ENCODE results near the gene HBE1. TPM values are rescaled to one million over a fixed set of nuclear protein-coding genes. Genes with fewer than 3 reads are reported as not detected.
"Not testable (repeated sequence)": the region's sequence is repeated elsewhere in the genome, so short reads cannot be mapped to it uniquely, and the experiment has no call there.

HBE1 gene
- polyA plus RNA-seq, 1 donor (not counting 4 experiments of a cell fraction or from before 2014, with no cell fraction given) = not detected

DNA sequence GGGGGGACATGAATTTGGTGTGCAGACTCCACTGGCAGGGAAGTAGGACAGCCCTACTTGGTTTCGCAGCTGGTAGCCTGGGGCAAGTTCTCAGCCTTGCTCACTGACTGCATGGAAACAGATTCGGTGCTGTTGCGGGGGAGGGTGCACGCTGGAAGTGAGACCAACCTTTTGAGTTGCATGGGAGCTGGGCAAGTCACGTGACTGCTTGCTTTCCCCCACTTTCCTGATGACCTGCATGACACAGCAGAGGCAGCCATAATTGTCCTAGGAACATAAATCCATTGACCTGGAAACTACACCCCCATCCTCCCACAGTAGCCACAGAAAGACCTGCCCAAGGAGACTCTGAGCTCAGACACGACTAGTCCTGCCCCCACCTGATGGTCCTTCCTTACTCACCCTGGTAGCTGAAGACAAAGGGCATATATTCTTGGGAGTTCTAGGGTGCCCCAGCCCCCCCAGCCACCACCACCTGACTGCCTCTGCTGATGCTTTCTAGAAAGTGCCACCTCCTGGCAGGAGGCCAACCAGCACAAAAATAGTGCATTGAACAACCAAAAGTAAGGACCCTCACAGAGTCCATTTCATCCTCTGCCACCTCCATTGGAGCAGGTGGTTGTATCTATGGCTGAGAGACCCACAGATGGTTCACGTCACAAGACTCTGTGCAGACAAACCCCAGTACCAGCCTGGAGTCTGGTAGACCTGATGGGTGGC is 11.0 kb downstream of the HBE1 start:
- H3K4me1 ChIP-seq (ENCODE audit: control insufficient read depth, extremely low read depth, insufficient read depth, low read length) = no peaks in the 10 kb centered on the region
- dilution Hi-C loops (cut with MboI; ENCODE audit: extremely low pct_ligation_motif_present, low sequenced_read_pairs) = no loop called here
- no peaks in the 10 kb centered on the region for H3K36me3 ChIP-seq (ENCODE audit: control insufficient read depth in 2 of 2, extremely low read depth in 1 of 2, insufficient read depth in 2 of 2, low read length in 2 of 2)
- H3K79me2 ChIP-seq (ENCODE audit: control insufficient read depth, insufficient read depth, low read length) = no peaks in the 10 kb centered on the region
- no peaks in the 10 kb centered on the region for H3K9me1 ChIP-seq (ENCODE audit: control insufficient read depth, extremely low read depth, insufficient read depth, low read length)
- DNase-seq (ENCODE audit: low read depth, low spot score) = no peak
- TF ChIP-seq EZH2 (IDR thresholded peaks at IDR 0.05; ENCODE audit: low read length) (no peak), CTCF (optimal IDR thresholded peaks at IDR 0.05 in 1 of 3, IDR thresholded peaks at IDR 0.05 in 1 of 3, conservative IDR thresholded peaks at IDR 0.05 in 1 of 3; ENCODE audit: extremely low read depth in 1 of 3, insufficient read depth in 2 of 3, low read length in 3 of 3) (no peak)
- no peaks in the 10 kb centered on the region for H3K27me3 ChIP-seq (ENCODE audit: control insufficient read depth, extremely low read depth, insufficient read depth, low read length)
- H3K4me3 ChIP-seq (ENCODE audit: control insufficient read depth in 2 of 3, extremely low read depth in 1 of 3, insufficient read depth in 2 of 3, low read depth in 1 of 3, low read length in 3 of 3) = no peak overlapping the region
- no peaks in the 10 kb centered on the region for H3K9me3 ChIP-seq (ENCODE audit: control insufficient read depth, low read depth, low read length)
- H4K20me1 ChIP-seq (ENCODE audit: control insufficient read depth, extremely low read depth, insufficient read depth, low read length) = no peaks in the 10 kb centered on the region
- no peak overlapping the region for H3K4me2 ChIP-seq (ENCODE audit: control insufficient read depth, extremely low read depth, insufficient read depth, low read depth, low read length)
- no peak overlapping the region for H3K9ac ChIP-seq (ENCODE audit: control insufficient read depth, extremely low read depth, insufficient read depth, low read length)
- no peak overlapping the region for H2AFZ ChIP-seq (ENCODE audit: control insufficient read depth, low read length)
- no peak for FAIRE-seq
- no peak overlapping the region for H3K27ac ChIP-seq (ENCODE audit: control insufficient read depth, insufficient read depth, low read length)

- no peaks in the 10 kb centered on the region for H3K79me2 ChIP-seq (ENCODE audit: control insufficient read depth, insufficient read depth, low read length)
- no peak overlapping the region for H3K4me2 ChIP-seq (ENCODE audit: control insufficient read depth, extremely low read depth, insufficient read depth, low read depth, low read length)
- no peak overlapping the region for H3K4me3 ChIP-seq (ENCODE audit: control insufficient read depth in 2 of 3, extremely low read depth in 1 of 3, insufficient read depth in 2 of 3, low read depth in 1 of 3, low read length in 3 of 3)
- no peak overlapping the region for H3K9ac ChIP-seq (ENCODE audit: control insufficient read depth, extremely low read depth, insufficient read depth, low read length)
- no peaks in the 10 kb centered on the region for H3K27me3 ChIP-seq (ENCODE audit: control insufficient read depth, extremely low read depth, insufficient read depth, low read length)
- FAIRE-seq (no peak), DNase-seq (ENCODE audit: low read depth, low spot score) (no peak)
- no peak overlapping the region for H2AFZ ChIP-seq (ENCODE audit: control insufficient read depth, low read length)
- no peaks in the 10 kb centered on the region for H3K9me1 ChIP-seq (ENCODE audit: control insufficient read depth, extremely low read depth, insufficient read depth, low read length)
- no peak overlapping the region for H3K27ac ChIP-seq (ENCODE audit: control insufficient read depth, insufficient read depth, low read length)
- H3K4me1 ChIP-seq (ENCODE audit: control insufficient read depth, extremely low read depth, insufficient read depth, low read length) = no peaks in the 10 kb centered on the region
- H3K36me3 ChIP-seq (ENCODE audit: control insufficient read depth in 2 of 2, extremely low read depth in 1 of 2, insufficient read depth in 2 of 2, low read length in 2 of 2) = no peaks in the 10 kb centered on the region
- H3K9me3 ChIP-seq (ENCODE audit: control insufficient read depth, low read depth, low read length) = no peaks in the 10 kb centered on the region
- H4K20me1 ChIP-seq (ENCODE audit: control insufficient read depth, extremely low read depth, insufficient read depth, low read length) = no peaks in the 10 kb centered on the region
- TF ChIP-seq EZH2 (IDR thresholded peaks at IDR 0.05; ENCODE audit: low read length) (no peak), CTCF (optimal IDR thresholded peaks at IDR 0.05 in 1 of 3, IDR thresholded peaks at IDR 0.05 in 1 of 3, conservative IDR thresholded peaks at IDR 0.05 in 1 of 3; ENCODE audit: extremely low read depth in 1 of 3, insufficient read depth in 2 of 3, low read length in 3 of 3) (no peak)
- dilution Hi-C loops (cut with MboI; ENCODE audit: extremely low pct_ligation_motif_present, low sequenced_read_pairs) = no loop called here
Measured at GRCh38 chr11:5257296-5257695, 12.4 kb downstream of the HBE1 start.

GRCh38 chr11:5254646-5255413 is 14.9 kb downstream of the HBE1 start, which contains the start of gene HBG2:
HBG2 (minus strand) TSS chr11:5254781; CDS start chr11:5254728, 53 bp downstream.
- H3K9ac ChIP-seq (ENCODE audit: control insufficient read depth, extremely low read depth, insufficient read depth, low read length); dilution Hi-C loops (cut with MboI; ENCODE audit: extremely low pct_ligation_motif_present, low sequenced_read_pairs); H2AFZ ChIP-seq (ENCODE audit: control insufficient read depth, low read length); DNase-seq (ENCODE audit: low read depth, low spot score); H3K4me2 ChIP-seq (ENCODE audit: control insufficient read depth, extremely low read depth, insufficient read depth, low read depth, low read length); H3K27me3 ChIP-seq (ENCODE audit: control insufficient read depth, extremely low read depth, insufficient read depth, low read length); H3K27ac ChIP-seq (ENCODE audit: control insufficient read depth, insufficient read depth, low read length); H3K4me3 ChIP-seq (ENCODE audit: control insufficient read depth in 2 of 3, extremely low read depth in 1 of 3, insufficient read depth in 2 of 3, low read depth in 1 of 3, low read length in 3 of 3); H3K79me2 ChIP-seq (ENCODE audit: control insufficient read depth, insufficient read depth, low read length); H3K9me1 ChIP-seq (ENCODE audit: control insufficient read depth, extremely low read depth, insufficient read depth, low read length); H4K20me1 ChIP-seq (ENCODE audit: control insufficient read depth, extremely low read depth, insufficient read depth, low read length); H3K4me1 ChIP-seq (ENCODE audit: control insufficient read depth, extremely low read depth, insufficient read depth, low read length); H3K9me3 ChIP-seq (ENCODE audit: control insufficient read depth, low read depth, low read length); H3K36me3 ChIP-seq (ENCODE audit: control insufficient read depth in 2 of 2, extremely low read depth in 1 of 2, insufficient read depth in 2 of 2, low read length in 2 of 2); FAIRE-seq: not testable (repeated sequence)

Data from keratinocyte (primary cell).